ENCODE measurements around the gene SULF2. TPM values are rescaled to one million over a fixed set of nuclear protein-coding genes. Genes with fewer than 3 reads are reported as not detected.

The SULF2 gene
- total and polyA plus RNA-seq, 2 of the 4 experiments (the other 2 are of a cell fraction) = 0.54 to 0.77 TPM

- no peak for TF ChIP-seq CHD1 (IDR thresholded peaks at IDR 0.05; ENCODE audit: low read depth, low read length)
Measured at GRCh38 chr20:47660983-47661700, 124.1 kb downstream of the SULF2 start (continued).

GRCh38 chr20:47660602-47660905, 124.7 kb downstream of the SULF2 start:
- Histone ChIP-seq H3K4ac (ENCODE audit: low read depth, low read length) (no peak overlapping the region), H3K9me3 (ENCODE audit: control insufficient read depth, insufficient read depth, low read length) (no peaks in the 10 kb centered on the region), H3K23ac (ENCODE audit: low read depth, low read length) (no peak overlapping the region), H3K56ac (ENCODE audit: extremely low read depth, insufficient read depth, low read length) (no peak overlapping the region), H3K4me1 (ENCODE audit: control insufficient read depth, insufficient read depth, low read length) (no peaks in the 10 kb centered on the region), H4K20me1 (ENCODE audit: insufficient read depth, low read length) (no peaks in the 10 kb centered on the region), H3K4me2 (ENCODE audit: low read depth, low read length) (no peak overlapping the region), H3K18ac (ENCODE audit: low read depth, low read length) (no peak overlapping the region), H3K27ac (ENCODE audit: insufficient read depth, low read length) (no peak overlapping the region), H3K27me3 (ENCODE audit: control insufficient read depth, insufficient read depth, low read length) (no peaks in the 10 kb centered on the region), H2BK15ac (ENCODE audit: low read depth, low read length) (no peak overlapping the region), H3K79me1 (ENCODE audit: low read depth in 1 of 2, low read length in 2 of 2) (0 out of 4 replicates have a peak, but pooled peaks cover 0 to 2% of the 10 kb centered on the region in 2 experiments), H2BK120ac (ENCODE audit: low read depth, low read length) (no peak overlapping the region), H2BK20ac (ENCODE audit: low read depth, low read length) (no peak overlapping the region), H3K9me1 (ENCODE audit: insufficient read depth, low read length) (peaks cover 3% of the 10 kb centered on the region; the same call in 1 of the 2 replicates), H3K4me3 (ENCODE audit: insufficient read depth, low read depth, low read length) (no peak overlapping the region), H4K91ac (ENCODE audit: insufficient read depth, low read depth, low read length) (no peak overlapping the region), H3K14ac (replicated peaks; ENCODE audit: low read depth, low read length) (no peak overlapping the region), H3K9ac (ENCODE audit: low read depth, low read length) (no peak overlapping the region), H2AK9ac (replicated peaks; ENCODE audit: low read depth, low read length, poor library complexity) (no peak overlapping the region), H2AFZ (replicated peaks; ENCODE audit: low read length, poor library complexity) (no peak overlapping the region), H4K8ac (ENCODE audit: low read depth in 2 of 2, low read length in 2 of 2) (no peak overlapping the region), H2AK5ac (ENCODE audit: low read depth, low read length) (no peak overlapping the region), H4K5ac (ENCODE audit: low read depth, low read length) (no peak overlapping the region), H2BK5ac (ENCODE audit: low read depth, low read length, poor library complexity, severe bottlenecking) (no peak overlapping the region), H3K36me3 (ENCODE audit: control insufficient read depth, insufficient read depth, low read length) (peaks cover 15% of the 10 kb centered on the region; the same call in 1 of the 2 replicates)
- CTCF ChIA-PET = interaction anchor here (0.6 to 1.0 kb wide), 2 partner anchors 712 to 960 kb away, joined by 3 read pairs; no protein-coding TSS in a partner anchor
- DNase-seq (no peak), ATAC-seq (ENCODE audit: low read depth) (no peak)
- intact Hi-C loops (cut with micrococcal nuclease) (loop anchor here (5.0 kb wide), 1 partner anchor 637 kb away; no protein-coding TSS in a partner anchor), dilution Hi-C loops (cut with HindIII; ENCODE audit: low sequenced_read_pairs, unreplicated experiment) (no loop called here), in situ Hi-C loops (cut with MboI; ENCODE audit: low sequenced_read_pairs) (loop anchor here (25.0 kb wide), 1 partner anchor 1252 kb away; the partner anchor contains the start of gene ARFGEF2)
- no TSS peak for BruUV-seq (replicated peaks)
- 83% methylated on average over 1 of the region's 2 CpGs; no CpG with 5 or more reads in 1 of the 2 experiments for WGBS, 2 experiments (ENCODE audit: extremely low coverage in 2 of 2, insufficient read length in 1 of 2)
- POLR2A ChIA-PET (ENCODE audit: unreplicated experiment) = no interaction called here
- TF ChIP-seq CHD1 (IDR thresholded peaks at IDR 0.05; ENCODE audit: low read depth, low read length) = no peak
- no peak for TF ChIP-seq MAFK (IDR thresholded peaks at IDR 0.05; ENCODE audit: low read depth, low read length)
- no peak for TF ChIP-seq RAD21 (IDR thresholded peaks at IDR 0.05; ENCODE audit: low read length)
- TF ChIP-seq, protein P1, sequence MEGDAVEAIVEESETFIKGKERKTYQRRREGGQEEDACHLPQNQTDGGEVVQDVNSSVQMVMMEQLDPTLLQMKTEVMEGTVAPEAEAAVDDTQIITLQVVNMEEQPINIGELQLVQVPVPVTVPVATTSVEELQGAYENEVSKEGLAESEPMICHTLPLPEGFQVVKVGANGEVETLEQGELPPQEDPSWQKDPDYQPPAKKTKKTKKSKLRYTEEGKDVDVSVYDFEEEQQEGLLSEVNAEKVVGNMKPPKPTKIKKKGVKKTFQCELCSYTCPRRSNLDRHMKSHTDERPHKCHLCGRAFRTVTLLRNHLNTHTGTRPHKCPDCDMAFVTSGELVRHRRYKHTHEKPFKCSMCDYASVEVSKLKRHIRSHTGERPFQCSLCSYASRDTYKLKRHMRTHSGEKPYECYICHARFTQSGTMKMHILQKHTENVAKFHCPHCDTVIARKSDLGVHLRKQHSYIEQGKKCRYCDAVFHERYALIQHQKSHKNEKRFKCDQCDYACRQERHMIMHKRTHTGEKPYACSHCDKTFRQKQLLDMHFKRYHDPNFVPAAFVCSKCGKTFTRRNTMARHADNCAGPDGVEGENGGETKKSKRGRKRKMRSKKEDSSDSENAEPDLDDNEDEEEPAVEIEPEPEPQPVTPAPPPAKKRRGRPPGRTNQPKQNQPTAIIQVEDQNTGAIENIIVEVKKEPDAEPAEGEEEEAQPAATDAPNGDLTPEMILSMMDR (conservative IDR thresholded peaks at IDR 0.05; ENCODE audit: low read depth, low read length) = no peak
- no peak for TF ChIP-seq CEBPB (IDR thresholded peaks at IDR 0.05; ENCODE audit: low read depth, low read length)
- TF ChIP-seq RFX5 (IDR thresholded peaks at IDR 0.05; ENCODE audit: low read depth, low read length) = no peak

Data from IMR-90 (cell line).